SH-SY5Y (cell line): ENCODE data around the gene STT3B.

ENCODE experiments used
- GATA2 ChIP-seq: IDR thresholded peaks from 2 replicates; pipeline ENCODE4 v1.6.1; 2011; ENCODE audit warnings: mild to moderate bottlenecking, low read depth, low read length
- GATA3 ChIP-seq: IDR thresholded peaks from 2 replicates; pipeline ENCODE4 v1.6.1; 2011; ENCODE audit warnings: low read depth, mild to moderate bottlenecking, low read length, moderate library complexity

The STT3B gene

DNA sequence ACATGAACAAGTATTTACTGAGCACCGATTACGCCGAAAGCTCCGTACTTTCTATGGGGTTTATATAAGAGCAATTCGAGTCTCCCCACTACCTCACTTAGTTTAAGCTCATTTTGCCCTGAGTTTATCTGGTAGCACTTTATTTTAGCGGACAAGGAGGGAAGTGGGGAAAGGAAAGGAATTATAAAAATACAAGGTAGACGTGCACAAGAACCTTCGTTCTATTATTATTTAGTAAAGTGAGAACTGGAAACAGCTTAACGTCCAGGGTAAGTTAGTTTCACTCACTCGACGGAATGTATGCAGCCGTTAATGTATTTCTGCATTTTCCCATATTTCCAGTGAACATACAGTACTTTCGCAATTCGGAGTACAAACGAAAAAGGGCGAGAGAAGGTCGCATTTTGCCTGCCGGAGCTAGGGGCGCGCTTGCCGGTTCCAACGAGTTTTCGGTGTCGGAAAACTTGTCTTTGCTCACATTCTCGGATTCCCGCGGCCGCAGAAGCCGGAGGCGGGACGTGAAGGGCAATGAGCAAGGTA, 1.2 kb upstream of the STT3B start:
- TF ChIP-seq GATA3: no peak
- no peak for TF ChIP-seq GATA2

DNA sequence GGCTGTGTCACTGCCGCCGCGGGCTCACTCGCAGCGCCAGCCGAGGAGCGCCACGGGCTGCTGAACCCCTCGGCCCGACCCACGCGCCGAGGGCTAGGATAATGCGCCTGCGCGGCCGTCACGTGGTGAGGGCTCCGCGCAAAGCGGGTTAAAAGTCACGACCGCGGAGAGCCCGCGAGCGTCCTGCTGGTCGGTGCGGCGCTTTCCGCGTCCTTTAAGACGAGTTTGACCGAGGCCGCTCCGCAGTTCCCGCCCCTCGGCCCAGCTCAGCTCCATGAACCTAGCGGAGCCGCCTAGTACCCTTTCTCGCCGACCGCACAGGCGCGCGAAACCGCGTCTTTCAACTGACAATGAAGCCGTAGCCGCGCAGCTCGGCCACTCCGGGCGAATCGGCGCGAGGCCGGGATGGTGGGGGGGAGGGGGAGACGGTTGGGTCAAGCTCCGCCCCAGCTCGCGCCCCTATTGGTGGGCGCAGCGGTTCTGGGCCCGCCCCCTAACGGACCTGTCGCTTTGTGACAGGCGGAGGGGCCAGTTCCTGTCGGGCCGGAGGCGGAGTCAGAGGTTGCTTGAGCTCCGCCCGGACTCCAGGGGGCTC, 636 bp upstream of the STT3B start:
- TF ChIP-seq GATA3 (no peak), GATA2 (no peak)

DNA sequence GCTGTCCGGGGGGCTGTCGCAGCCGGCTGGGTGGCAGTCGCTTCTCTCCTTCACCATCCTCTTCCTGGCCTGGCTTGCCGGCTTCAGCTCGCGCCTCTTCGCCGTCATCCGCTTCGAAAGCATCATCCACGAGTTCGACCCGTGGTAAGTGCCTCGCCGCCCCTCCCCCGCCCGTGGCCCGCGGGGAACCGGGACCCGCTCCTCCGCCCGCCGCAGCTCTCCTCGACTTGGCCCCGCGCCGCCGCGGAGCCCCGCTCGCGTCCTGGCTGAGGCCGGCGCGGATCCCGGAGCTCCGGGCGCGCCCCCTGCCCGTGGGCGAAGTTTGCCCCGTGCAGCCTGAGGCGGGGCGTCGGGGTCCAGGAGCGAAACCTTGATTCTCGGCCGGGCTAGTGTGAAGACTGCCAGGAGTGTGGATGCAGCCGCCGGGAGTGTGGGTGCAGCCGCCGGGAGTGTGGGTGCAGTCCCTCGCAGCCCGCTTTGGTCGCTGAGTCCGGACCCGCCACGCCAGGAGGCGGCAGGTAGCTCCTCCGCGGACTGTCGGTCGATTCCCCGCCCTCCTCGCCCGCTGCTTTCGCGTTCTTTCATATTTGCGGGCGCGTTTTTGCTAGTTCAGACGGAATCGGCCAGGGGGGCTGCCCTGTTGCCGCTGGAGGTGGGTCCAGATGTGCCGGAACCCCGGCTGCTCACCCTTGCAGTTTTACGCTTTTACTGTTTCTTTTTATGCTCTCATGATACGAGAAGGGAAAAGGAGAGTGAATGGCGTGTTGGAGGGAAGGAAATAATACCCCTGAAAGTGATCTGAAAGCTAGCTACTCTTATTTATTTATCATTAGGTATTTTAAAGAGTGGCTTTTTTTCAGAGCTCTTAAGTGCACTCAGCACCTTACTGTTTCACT, 692 bp downstream of the STT3B start:
- TF ChIP-seq GATA3 (no peak), GATA2 (no peak)

DNA sequence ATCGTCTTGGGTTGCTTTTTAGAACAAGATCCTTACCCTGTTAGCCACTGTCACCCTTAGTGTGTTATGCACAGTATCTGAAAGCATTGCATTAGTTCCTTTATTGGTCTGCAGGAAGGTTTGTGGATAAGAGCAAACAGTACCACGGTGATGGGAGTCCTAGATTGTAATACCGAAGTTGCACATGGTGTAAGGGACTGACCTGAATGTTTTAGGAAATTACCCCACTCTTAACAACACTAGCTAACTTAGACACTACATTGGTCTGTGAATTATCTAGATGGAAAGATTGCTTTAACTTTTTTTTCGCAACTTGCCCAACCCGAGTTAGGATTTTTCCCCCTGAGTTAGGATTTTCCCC, 1.3 kb downstream of the STT3B start:
- TF ChIP-seq GATA2 (no peak), GATA3 (no peak)

DNA sequence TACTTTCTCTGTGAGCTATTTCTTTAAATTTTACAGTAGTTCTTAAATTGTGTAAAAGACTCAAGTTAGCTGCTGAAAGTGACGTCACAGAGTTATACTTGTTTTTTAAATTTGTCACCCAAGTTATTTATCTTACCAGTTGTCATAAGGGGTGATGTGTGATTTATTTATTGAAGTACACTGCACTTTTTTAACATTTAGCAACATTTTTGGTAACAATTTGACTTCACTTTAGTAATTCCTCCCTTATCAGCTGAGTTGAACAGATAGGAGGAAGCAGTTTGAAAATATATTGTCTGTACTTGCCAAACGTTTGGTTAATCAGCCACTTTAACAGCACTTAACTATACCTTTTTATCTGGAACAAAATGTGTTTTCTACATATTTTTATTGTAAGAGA, 3.8 kb downstream of the STT3B start:
- TF ChIP-seq GATA3: no peak
- no peak for TF ChIP-seq GATA2

DNA sequence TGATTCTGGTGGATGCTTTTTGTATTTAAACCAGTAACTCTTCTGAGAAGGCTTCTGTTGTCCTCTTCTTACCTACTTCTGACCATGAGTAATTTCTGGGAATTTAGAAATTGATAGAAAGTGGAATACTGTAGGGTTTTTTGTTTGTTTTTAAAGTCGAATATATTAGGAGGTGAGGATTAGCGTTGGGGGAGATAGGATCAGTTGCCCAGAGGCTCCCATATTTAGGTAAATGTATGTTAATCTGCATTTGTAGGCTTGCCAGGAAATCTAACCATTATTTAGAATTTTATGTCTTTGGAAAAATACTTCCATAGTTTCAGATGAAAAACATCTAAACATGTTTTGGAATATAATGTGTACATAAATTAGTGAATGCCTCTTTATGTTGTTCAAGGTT, 6.1 kb downstream of the STT3B start:
- TF ChIP-seq GATA2 (no peak), GATA3 (no peak)

DNA sequence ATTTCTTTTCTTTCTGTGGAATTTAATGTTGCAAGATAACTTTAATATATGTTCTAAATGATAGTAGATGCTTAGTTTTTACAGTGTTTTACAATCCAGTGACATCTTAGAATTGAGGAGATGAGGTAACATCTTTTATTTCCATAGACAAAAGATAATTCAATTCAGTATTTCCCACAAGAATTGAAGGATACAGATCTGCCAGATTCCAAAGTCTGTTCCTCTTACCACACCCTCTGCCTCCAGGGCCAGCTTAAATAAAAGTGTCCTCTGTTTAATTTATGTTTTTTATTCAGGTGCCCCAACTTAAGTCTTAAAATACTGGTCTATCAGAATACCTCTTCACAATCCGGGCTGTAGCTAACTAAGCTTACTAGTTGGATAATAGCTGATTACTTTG, 6.5 kb downstream of the STT3B start:
- no peak for TF ChIP-seq GATA3
- TF ChIP-seq GATA2: no peak

DNA sequence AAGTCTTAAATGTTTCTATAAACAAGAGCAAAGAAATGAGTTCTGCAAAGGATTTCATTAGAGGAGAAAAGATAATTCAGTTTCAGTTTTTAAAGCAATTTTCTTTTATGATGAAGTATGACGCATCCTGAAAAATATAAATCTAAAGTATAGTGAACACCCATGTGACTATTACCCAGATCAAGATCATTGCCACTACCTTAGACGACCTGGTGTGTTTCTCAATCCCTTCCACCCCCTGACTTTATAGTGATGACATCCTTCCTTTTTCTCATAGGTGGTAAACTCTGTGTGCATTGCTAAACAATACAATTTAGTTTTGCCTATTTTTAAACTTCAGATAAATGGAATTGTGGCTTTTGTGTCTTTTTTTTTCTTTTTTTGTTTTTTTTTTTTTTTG, 8.4 kb downstream of the STT3B start:
- TF ChIP-seq GATA2: no peak
- TF ChIP-seq GATA3: no peak

DNA sequence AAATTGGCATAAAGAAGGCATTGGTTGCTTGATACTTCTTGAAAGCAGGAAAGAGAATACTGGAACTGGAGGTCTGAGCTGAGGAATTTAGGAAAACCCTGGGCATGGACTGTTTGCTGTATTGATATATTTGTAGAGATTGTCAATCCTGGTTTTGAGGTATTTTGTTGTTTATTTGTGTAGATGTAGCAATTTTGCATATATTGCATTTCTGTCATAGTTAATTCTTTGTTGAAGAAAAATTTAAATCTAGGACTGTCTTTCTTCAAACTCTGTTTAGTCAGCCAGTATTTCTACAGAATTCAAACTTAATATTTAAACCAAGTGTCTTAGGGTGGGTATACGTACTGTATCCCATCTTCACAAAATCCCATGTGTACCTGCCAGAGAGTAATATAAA, 9.5 kb downstream of the STT3B start:
- TF ChIP-seq GATA3 (no peak), GATA2 (no peak)

DNA sequence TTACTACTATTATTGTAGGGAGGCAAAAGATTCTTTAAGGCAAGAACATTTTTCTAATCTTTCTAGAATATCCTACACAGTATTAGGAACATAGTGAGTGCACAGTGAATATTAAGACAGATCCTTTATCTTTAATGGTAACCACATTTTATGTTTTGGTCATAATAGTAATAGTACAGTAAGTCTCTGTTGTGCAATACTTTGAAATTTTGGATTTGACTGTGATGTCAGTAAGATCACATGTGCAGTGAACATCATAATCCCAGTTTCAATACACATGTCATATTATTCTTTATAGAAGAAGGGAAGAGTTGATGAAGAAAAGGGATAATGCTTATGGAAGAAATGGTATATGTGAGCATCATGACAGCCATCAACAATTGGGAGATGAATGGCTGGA, 10.7 kb downstream of the STT3B start:
- no peak for TF ChIP-seq GATA3
- no peak for TF ChIP-seq GATA2

DNA sequence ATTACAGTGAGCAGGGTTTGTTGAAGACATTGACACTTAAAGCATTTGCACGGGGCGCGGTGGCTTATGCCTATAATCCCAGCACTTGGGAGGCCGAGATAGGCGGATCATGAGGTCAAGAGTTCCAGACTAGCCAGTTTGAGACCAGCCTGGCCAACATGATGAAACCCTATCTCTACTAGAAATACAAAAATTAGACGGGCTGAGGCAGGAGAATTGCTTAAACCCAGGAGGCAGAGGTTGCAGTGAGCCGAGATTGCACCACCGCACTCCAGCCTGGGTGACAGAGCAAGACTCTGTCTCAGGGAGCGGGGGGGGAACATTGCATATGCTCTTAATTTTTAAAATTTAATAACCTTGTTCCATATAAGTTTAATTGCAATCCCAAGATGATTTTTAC, 11.9 kb downstream of the STT3B start:
- TF ChIP-seq GATA3 (no peak), GATA2 (no peak)

DNA sequence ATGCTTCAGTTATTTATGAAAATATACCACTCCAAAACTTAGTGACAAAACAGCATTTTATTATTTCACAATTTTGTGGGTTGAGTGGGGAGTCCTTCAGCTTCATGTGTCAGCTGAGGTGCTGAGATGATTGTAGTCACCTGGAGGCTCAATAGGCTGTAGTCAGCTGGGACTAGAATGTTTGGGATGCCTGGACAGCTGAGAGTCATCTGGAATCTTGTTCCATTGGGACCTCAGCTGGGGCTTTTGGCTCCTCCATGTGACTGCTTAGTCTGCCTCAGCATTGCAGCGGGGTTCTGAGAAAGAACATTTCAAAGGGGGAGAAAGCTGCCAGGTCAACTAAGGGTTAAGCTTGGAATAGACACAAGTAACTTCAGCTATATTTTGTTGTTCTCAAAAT, 13.4 kb downstream of the STT3B start:
- TF ChIP-seq GATA3 (no peak), GATA2 (no peak)

DNA sequence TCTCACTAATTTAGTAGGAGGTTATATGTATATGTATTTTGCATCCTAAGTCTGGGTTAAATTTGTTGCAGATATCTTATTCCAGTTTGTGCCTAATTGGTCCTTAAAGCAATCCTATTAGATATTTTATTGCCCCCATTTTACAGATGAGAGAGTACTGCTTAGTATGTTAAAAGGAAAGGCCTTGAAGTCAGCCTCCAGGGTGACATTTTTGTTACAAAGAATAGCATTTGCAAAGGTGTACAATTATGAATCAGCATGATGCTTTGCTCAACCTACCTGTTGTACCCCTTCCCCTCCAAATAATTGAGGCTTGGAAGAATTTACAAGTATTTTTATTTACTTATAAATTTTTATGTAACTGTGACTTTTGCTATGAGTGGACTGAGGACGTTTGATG, 14.0 kb downstream of the STT3B start:
- TF ChIP-seq GATA2 (no peak), GATA3 (no peak)

DNA sequence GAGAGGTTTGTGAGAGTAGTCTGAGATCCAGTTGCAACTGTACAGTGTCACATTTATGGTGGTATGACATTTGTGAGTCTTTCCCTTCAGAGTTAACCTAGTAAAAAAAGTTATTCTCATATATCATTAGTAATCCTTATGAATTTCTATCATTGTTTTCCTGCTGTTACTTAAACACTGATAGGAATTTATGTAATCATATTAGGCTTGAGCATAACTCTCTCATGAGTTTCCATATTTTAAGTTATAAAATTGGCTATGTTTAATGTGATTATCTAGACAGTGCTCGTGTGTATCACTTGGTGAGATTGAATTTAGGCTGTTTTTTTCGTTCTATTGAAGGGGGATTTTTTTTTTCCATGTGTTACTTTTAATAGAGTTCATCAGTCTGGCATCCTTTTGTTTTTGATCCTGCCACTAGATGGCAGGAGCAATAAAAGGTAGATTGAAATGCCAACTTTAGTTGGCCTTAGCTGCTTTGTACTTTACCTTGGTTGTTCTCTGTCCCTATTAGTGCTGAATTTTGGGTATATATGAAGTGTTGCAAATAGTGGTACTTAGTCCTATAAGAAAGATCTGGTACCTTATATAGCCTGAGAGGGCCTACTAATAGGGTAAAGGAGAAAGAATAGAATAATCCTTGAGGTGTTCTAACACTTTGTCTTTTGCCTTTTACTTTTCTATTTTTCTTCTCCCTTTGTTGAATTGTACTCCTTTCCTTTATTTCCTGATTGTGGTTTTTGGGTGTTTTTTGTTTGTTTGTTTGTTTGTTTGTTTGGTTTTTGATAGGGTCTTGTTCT, 17.9 kb downstream of the STT3B start:
- TF ChIP-seq GATA3: no peak
- no peak for TF ChIP-seq GATA2
